HG03378 (cell line): ENCODE measurements around the gene KIF5A.
"Not testable (repeated sequence)": the region's sequence is repeated elsewhere in the genome, so short reads cannot be mapped to it uniquely, and the experiment has no call there.

Source experiments
- ATAC-seq: cut with Tn5 transposase; IDR thresholded peaks from one replicate; pipeline ENCODE4 v1.9.1; 2021; ENCODE audit warnings: mild to moderate bottlenecking, moderate library complexity; ENCODE audit not compliant: unreplicated experiment

KIF5A gene

DNA sequence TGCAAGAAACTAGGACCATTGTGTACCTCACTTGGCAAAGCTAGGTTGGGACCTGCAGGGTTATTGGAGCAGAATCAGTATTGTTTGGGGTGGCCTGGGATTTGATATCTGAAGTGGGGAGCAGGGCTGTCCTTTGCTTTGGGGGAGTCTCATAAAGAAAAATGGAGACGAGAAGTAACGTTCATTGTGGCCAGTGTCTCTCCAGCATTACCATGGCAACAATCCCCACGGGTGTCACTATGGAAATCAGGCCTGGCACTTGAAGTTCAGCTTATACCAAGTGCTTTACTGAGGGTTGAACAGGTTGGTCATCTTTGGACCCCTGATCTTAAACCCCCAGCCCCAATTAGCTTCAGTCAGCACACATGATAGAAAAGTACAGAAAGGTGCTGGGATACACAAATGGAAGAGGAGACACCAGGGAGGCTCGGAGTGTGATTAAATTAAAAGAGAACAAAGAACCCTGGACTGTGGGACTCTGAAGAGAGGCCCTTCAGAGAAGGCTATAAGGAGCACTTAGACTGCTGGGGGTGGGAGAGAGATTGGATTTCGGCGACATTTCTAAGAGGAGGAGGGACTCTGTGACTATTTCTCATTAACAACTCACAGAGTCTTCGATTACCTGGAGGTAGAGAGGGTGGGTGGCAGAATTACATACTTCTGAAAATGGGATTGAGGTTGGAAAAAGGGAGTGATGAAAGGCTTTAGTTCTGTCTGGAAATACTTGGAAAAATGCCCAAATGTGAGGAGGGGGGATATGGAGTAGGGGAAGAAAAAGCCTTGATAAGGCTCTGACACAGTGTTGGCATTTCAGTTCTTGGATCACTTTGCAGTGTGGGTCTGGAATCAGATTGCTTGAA is 3.7 kb downstream of the KIF5A start:
- ATAC-seq = no peak

DNA sequence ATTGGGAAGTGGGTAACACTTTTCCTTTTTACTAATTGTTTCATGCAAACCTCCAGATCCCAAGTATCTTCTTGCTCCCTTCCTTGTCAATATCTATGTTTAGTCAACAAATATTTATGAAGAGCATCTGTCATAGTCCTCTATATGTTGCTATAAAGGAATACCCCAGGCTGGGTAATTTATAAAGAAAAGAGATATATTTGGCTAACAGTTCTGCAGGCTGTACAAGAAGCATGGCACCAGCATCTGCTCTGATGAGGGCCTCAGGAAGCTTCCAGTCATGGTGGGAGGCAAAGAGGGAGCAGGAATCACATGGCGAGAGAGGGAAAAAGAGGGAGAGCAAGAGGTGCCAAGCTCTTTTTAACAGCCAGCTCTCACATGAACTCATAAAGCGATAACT is 4.6 kb downstream of the KIF5A start:
- ATAC-seq = no peak

DNA sequence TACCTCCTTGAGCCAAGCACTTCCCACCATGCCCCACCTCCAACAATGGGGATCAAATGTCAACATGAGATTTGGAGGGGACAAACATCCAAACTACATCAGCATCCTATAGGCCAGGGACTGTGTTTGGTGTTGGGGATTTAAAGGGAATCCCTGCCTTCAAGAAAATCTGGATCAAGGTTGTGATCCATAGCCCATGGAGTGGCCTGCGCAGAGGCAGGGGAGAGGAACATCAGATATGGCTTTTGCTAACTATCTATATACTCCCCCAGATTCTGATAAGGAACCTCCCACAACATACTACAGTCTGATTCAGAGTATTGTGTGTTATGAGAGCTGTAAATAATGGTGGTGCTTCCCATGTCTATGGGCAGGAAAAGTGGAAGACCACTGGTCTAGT is 5.1 kb downstream of the KIF5A start:
- no peak for ATAC-seq

GRCh38 chr12:57558864-57559263 is 9.0 kb downstream of the KIF5A start:
- ATAC-seq = no peak

DNA sequence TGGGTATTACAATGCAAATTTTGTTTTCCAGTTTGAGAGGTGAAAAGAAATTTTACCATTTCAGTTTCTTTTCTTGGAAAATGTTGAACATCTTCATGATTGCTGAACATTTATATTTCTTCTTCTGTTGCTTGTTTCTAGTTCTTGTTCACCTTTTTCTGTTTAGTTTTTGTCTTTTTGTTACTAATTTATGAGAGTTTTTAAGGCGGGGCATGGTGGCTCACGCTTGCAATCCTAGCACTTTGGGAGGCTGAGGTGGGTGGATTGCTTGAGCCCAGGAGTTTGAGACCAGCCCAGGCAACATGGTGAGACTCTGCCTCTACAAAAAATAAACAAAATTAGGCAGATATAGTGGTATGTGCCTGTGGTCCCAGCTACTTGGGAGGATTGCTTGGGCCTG is 10.7 kb downstream of the KIF5A start:
- ATAC-seq = no peak

- not testable (repeated sequence) for ATAC-seq
Observed at GRCh38 chr12:57561117-57561516, 11.3 kb downstream of the KIF5A start.

- ATAC-seq = no peak
Observed at GRCh38 chr12:57563358-57563757, 13.5 kb downstream of the KIF5A start.

GRCh38 chr12:57564178-57564740 is 14.4 kb downstream of the KIF5A start:
- ATAC-seq = no peak

- no peak for ATAC-seq
Observed at GRCh38 chr12:57568838-57569237, 19.0 kb downstream of the KIF5A start.

GRCh38 chr12:57569858-57570257 is 20.0 kb downstream of the KIF5A start:
- ATAC-seq = no peak

DNA sequence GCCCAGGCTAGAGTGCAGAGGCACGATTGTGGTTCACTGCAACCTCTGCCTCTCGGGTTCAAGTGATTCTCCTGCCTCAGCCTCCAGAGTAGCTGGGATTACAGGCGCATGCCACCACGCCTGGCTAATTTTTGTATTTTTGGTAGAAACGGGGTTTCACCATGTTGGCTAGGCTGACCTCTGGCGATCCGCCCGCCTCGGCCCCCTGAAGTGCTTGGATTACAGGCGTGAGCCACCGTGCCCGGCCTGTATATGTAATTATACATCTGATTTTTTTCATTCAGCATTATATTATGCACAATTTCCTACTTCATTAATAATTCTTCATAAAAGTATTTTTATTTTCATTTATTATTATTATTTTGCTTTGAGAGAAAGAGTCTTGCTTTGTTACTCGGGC is 20.6 kb downstream of the KIF5A start:
- not testable (repeated sequence) for ATAC-seq

DNA sequence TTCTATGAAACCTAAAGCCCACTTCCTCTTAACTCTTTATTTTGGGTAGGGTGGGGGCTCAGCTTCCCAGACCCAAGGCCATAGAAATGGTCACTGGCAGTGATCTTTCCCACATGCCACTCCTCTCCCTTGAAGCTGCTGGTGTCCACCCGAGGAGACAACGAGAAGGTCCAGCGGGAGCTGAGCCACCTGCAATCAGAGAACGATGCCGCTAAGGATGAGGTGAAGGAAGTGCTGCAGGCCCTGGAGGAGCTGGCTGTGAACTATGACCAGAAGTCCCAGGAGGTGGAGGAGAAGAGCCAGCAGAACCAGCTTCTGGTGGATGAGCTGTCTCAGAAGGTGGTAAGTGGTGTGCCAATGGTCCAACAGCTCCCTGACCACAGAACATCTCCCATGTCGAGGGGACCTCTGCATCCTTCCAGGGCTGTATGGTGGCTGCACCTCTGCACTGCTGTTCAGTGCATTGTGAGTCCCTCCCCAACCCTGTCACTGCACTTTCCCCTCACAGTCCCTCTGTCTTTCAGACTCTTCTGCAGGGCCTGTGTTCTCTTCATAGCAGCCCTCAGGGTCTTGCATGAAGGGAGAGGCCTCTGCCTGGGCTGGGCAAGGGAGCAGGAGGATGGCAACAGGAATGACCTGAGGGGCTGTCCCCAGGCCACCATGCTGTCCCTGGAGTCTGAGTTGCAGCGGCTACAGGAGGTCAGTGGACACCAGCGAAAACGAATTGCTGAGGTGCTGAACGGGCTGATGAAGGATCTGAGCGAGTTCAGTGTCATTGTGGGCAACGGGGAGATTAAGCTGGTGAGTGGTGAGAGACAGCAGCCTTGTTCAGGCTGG is 22.3 kb downstream of the KIF5A start:
- ATAC-seq = no peak

- no peak for ATAC-seq
Observed at GRCh38 chr12:57574795-57575194, 25.0 kb downstream of the KIF5A start.

- no peak for ATAC-seq
Observed at GRCh38 chr12:57575771-57576612, 26.1 kb downstream of the KIF5A start.

GRCh38 chr12:57576613-57577160 is 26.8 kb downstream of the KIF5A start:
- no peak for ATAC-seq

- ATAC-seq = no peak
Observed at GRCh38 chr12:57577981-57578758, 28.3 kb downstream of the KIF5A start.

GRCh38 chr12:57579011-57579410 is 29.2 kb downstream of the KIF5A start:
- no peak for ATAC-seq

DNA sequence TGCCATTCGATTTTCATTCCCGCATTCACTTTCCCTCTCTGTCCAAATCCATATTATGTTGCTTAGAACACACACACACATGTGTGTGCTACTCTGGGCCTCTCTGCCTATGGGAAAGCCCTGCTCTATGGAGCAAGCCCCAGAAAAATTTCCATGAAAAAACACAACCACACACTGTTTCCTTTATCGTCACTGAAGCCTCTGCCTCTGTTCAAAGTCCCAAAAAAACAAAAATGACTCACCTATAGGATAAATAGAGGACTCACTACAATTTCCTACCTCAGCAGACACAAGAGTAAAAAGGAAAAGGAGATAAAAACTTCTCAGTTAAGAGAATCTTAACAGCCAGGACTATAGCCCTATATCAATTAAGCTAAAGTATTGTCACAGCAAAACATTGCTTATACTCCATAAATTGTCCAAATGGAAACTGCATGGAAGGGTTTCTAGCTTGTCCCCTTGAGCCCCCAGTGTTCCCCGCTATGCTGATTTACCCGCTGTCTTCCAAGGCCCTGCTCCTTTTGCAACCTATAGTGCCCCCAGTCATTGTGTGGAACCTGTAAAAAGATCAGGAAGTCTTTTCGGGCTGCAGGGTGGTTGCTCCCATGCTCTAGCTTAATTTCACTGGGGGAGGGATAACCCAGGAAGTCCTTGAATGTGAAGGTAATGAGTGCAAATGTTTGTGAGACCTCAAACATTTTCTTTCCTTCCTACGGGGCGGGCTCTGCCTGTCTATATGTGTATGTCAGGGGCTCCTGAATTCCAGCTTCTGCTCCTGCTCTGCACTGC is 30.0 kb downstream of the KIF5A start:
- ATAC-seq = no peak

DNA sequence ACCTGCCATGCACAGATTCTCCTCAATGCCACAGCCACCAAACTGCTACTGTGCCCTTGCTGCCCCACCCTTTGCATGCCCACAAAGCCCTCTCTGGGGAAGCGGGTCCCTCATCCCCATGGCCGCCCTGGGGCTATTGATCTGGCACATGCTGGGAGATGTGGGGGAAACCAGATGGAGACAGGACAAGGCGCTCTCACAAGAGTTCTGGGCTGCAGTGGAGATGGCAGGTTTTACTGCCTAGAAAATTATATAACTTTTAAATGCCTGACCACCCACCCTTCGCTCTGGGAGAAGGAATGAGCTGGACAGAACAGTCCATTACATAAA is 30.6 kb downstream of the KIF5A start:
- no peak for ATAC-seq
